ENCODE results near the gene WFDC1. TPM values are rescaled to one million over a fixed set of nuclear protein-coding genes. Genes with fewer than 3 reads are reported as not detected.

The WFDC1 gene
- total and polyA plus RNA-seq, 2 donors (not counting 1 experiment from before 2014, with no cell fraction given): 32.1 to 34.0 TPM

GRCh38 chr16:84369938-84370627 lies 75.4 kb downstream of the WFDC1 start:
- no peaks in the 10 kb centered on the region for H3K4me1 ChIP-seq (ENCODE audit: control insufficient read depth, extremely low read depth, insufficient read depth, low read length)
- no peak for DNase-seq (ENCODE audit: low read depth in 2 of 2)
- H3K36me3 ChIP-seq (ENCODE audit: control insufficient read depth, insufficient read depth, low read length): no peaks in the 10 kb centered on the region
- H2AFZ ChIP-seq (ENCODE audit: low read length): no peak overlapping the region
- no peaks in the 10 kb centered on the region for H3K79me2 ChIP-seq (ENCODE audit: control insufficient read depth, insufficient read depth, low read length)
- peaks cover 31% of the 10 kb centered on the region for H3K27me3 ChIP-seq (ENCODE audit: control insufficient read depth, insufficient read depth, low read length)
- no peak overlapping the region for H3K4me2 ChIP-seq (ENCODE audit: extremely low read depth, insufficient read depth, low read length)
- no peak for TF ChIP-seq CTCF (conservative IDR thresholded peaks at IDR 0.05 in 1 of 2, IDR thresholded peaks at IDR 0.05 in 1 of 2; ENCODE audit: low read depth in 1 of 2, low read length in 2 of 2)
- no peak for TF ChIP-seq EZH2 (IDR thresholded peaks at IDR 0.05; ENCODE audit: low read length, missing control alignments)
- no peak overlapping the region for H3K9ac ChIP-seq (ENCODE audit: insufficient read depth, low read length)
- H3K4me3 ChIP-seq (replicated peaks in 1 of 4; ENCODE audit: control extremely low read depth in 1 of 4, insufficient read depth in 1 of 4, low read depth in 3 of 4, low read length in 4 of 4): no peak overlapping the region
- no peaks in the 10 kb centered on the region for H3K9me3 ChIP-seq (ENCODE audit: control insufficient read depth, insufficient read depth, low read depth, low read length)
- H4K20me1 ChIP-seq (ENCODE audit: control insufficient read depth, extremely low read depth, insufficient read depth, low read length): no peaks in the 10 kb centered on the region
- no peak overlapping the region for H3K27ac ChIP-seq (ENCODE audit: insufficient read depth, low read length)

- Histone ChIP-seq H3K27me3 (ENCODE audit: control insufficient read depth, insufficient read depth, low read length) (peaks cover 31% of the 10 kb centered on the region), H3K9ac (ENCODE audit: insufficient read depth, low read length) (no peak overlapping the region), H3K9me3 (ENCODE audit: control insufficient read depth, insufficient read depth, low read depth, low read length) (no peaks in the 10 kb centered on the region), H3K4me1 (ENCODE audit: control insufficient read depth, extremely low read depth, insufficient read depth, low read length) (no peaks in the 10 kb centered on the region), H3K79me2 (ENCODE audit: control insufficient read depth, insufficient read depth, low read length) (no peaks in the 10 kb centered on the region), H2AFZ (ENCODE audit: low read length) (no peak overlapping the region), H3K27ac (ENCODE audit: insufficient read depth, low read length) (no peak overlapping the region), H3K36me3 (ENCODE audit: control insufficient read depth, insufficient read depth, low read length) (no peaks in the 10 kb centered on the region), H3K4me2 (ENCODE audit: extremely low read depth, insufficient read depth, low read length) (no peak overlapping the region), H4K20me1 (ENCODE audit: control insufficient read depth, extremely low read depth, insufficient read depth, low read length) (no peaks in the 10 kb centered on the region), H3K4me3 (replicated peaks in 1 of 4; ENCODE audit: control extremely low read depth in 1 of 4, insufficient read depth in 1 of 4, low read depth in 3 of 4, low read length in 4 of 4) (no peak overlapping the region)
- TF ChIP-seq EZH2 (IDR thresholded peaks at IDR 0.05; ENCODE audit: low read length, missing control alignments) (no peak), CTCF (conservative IDR thresholded peaks at IDR 0.05 in 1 of 2, IDR thresholded peaks at IDR 0.05 in 1 of 2; ENCODE audit: low read depth in 1 of 2, low read length in 2 of 2) (no peak)
- DNase-seq (ENCODE audit: low read depth in 2 of 2): no peak
Observed at GRCh38 chr16:84370723-84371552, 76.3 kb downstream of the WFDC1 start.

- no peak for TF ChIP-seq CTCF (conservative IDR thresholded peaks at IDR 0.05 in 1 of 2, IDR thresholded peaks at IDR 0.05 in 1 of 2; ENCODE audit: low read depth in 1 of 2, low read length in 2 of 2)
- no peak for TF ChIP-seq EZH2 (IDR thresholded peaks at IDR 0.05; ENCODE audit: low read length, missing control alignments)
- Histone ChIP-seq H3K79me2 (ENCODE audit: control insufficient read depth, insufficient read depth, low read length) (no peaks in the 10 kb centered on the region), H3K27ac (ENCODE audit: insufficient read depth, low read length) (no peak overlapping the region), H3K4me2 (ENCODE audit: extremely low read depth, insufficient read depth, low read length) (no peak overlapping the region), H3K27me3 (ENCODE audit: control insufficient read depth, insufficient read depth, low read length) (peaks cover 31% of the 10 kb centered on the region), H2AFZ (ENCODE audit: low read length) (no peak overlapping the region), H3K36me3 (ENCODE audit: control insufficient read depth, insufficient read depth, low read length) (no peaks in the 10 kb centered on the region), H4K20me1 (ENCODE audit: control insufficient read depth, extremely low read depth, insufficient read depth, low read length) (no peaks in the 10 kb centered on the region), H3K4me3 (replicated peaks in 1 of 4; ENCODE audit: control extremely low read depth in 1 of 4, insufficient read depth in 1 of 4, low read depth in 3 of 4, low read length in 4 of 4) (no peak overlapping the region), H3K4me1 (ENCODE audit: control insufficient read depth, extremely low read depth, insufficient read depth, low read length) (no peaks in the 10 kb centered on the region), H3K9me3 (ENCODE audit: control insufficient read depth, insufficient read depth, low read depth, low read length) (no peaks in the 10 kb centered on the region), H3K9ac (ENCODE audit: insufficient read depth, low read length) (no peak overlapping the region)
- DNase-seq (ENCODE audit: low read depth in 2 of 2): no peak
Observed at GRCh38 chr16:84371553-84371865, 76.8 kb downstream of the WFDC1 start.
